VCaP (cell line): ENCODE results near the gene CRYBA2.
A peak's percentile ranks its signal among the peaks of the same experiment; 100 is the strongest.

Experiments used
- H3K27ac ChIP-seq: fragments of 450-650 bp; 2 replicates; pipeline ENCODE4 v1.5.1; 2017
- TF ChIP-seq, protein P1 (sequence below): fragments of 450-650 bp; conservative IDR thresholded peaks from 2 replicates; pipeline ENCODE4 v1.5.1; 2017; ENCODE audit warnings: mild to moderate bottlenecking, moderate library complexity

Gene CRYBA2

GRCh38 chr2:219034823-219035222, 41.6 kb upstream of the CRYBA2 start:
- TF ChIP-seq, protein P1, sequence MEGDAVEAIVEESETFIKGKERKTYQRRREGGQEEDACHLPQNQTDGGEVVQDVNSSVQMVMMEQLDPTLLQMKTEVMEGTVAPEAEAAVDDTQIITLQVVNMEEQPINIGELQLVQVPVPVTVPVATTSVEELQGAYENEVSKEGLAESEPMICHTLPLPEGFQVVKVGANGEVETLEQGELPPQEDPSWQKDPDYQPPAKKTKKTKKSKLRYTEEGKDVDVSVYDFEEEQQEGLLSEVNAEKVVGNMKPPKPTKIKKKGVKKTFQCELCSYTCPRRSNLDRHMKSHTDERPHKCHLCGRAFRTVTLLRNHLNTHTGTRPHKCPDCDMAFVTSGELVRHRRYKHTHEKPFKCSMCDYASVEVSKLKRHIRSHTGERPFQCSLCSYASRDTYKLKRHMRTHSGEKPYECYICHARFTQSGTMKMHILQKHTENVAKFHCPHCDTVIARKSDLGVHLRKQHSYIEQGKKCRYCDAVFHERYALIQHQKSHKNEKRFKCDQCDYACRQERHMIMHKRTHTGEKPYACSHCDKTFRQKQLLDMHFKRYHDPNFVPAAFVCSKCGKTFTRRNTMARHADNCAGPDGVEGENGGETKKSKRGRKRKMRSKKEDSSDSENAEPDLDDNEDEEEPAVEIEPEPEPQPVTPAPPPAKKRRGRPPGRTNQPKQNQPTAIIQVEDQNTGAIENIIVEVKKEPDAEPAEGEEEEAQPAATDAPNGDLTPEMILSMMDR, result no peak
- H3K27ac ChIP-seq, result no peak overlapping the region

- no peak overlapping the region for H3K27ac ChIP-seq
- TF ChIP-seq, protein P1, result no peak
These were observed 39.0 kb upstream of the CRYBA2 start for GRCh38 chr2:219032051-219032745.

DNA sequence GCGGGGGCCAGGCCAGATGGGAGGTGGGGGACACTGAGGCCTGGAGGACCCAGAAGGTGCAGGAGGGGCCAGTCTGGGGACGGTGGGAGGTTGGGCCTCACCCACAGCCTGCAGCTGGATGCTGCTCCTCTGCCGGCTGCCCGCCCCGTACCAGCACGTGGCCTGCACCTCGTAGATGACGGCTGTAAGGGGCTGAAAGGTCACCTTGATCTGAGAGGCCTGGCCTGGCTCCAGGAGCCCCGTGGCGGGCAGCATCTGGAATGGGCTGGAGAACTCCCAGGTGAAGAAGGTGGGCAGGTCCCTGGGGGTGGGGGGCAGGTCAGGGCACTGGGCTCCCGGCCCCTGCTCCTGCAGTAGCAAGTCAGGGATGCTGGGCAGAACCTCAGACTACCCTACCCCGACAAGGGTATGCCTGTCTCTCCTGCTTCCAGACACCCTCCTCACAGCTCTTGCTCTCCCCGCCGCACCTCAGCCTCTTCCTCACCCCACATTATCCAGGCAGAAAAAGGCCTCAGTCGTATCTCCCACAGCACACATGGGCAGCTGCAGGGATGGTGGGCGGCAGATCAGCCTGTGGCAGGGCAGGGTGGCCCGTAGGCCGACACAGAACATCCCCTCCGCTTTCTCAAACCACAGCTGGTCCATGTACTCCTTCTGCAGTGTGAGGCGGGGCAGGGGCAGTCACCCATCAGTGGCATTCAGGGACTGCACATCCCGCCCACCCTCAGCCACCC, 38.0 kb upstream of the CRYBA2 start:
- no peak overlapping the region for H3K27ac ChIP-seq
- TF ChIP-seq, protein P1, result no peak

- H3K27ac ChIP-seq, result no peak overlapping the region
- TF ChIP-seq, protein P1, result no peak
These were observed 37.1 kb upstream of the CRYBA2 start for GRCh38 chr2:219030177-219030940.

GRCh38 chr2:219029829-219030165, 36.6 kb upstream of the CRYBA2 start:
- no peak overlapping the region for H3K27ac ChIP-seq
- TF ChIP-seq, protein P1, result peak; percentile 97

GRCh38 chr2:219028996-219029828, 36.0 kb upstream of the CRYBA2 start:
- H3K27ac ChIP-seq, result no peak overlapping the region
- TF ChIP-seq, protein P1, result no peak
